H9 (cell line): ENCODE data around the gene KIF11. TPM values are rescaled to one million over a fixed set of nuclear protein-coding genes. Genes with fewer than 3 reads are reported as not detected.

Source experiments
- DNase-seq: peaks from one replicate; pipeline ENCODE4 v3.0.0-alpha.2; 2017
- H2AFZ ChIP-seq: one replicate; pipeline ENCODE4 v1.6.1; 2013; ENCODE audit warnings: mild to moderate bottlenecking, low read length, control low read depth, moderate library complexity
- H2AK5ac ChIP-seq: 2 replicates; pipeline ENCODE4 v1.6.1; 2013; ENCODE audit warnings: low read length, control low read depth, mixed read lengths; ENCODE audit not compliant: insufficient read length
- H2BK120ac ChIP-seq: one replicate; pipeline ENCODE4 v1.6.1; 2013; ENCODE audit warnings: low read depth, mild to moderate bottlenecking, low read length, control low read depth, inconsistent platforms; ENCODE audit not compliant: poor library complexity, severe bottlenecking
- H2BK12ac ChIP-seq: 2 replicates; pipeline ENCODE4 v1.6.1; 2013; ENCODE audit warnings: low read length, control low read depth, mixed read lengths, low read depth; ENCODE audit not compliant: insufficient read length
- H2BK15ac ChIP-seq: 2 replicates; pipeline ENCODE4 v1.6.1; 2013; ENCODE audit warnings: low read depth, low read length, control low read depth
- H2BK20ac ChIP-seq: one replicate; pipeline ENCODE4 v1.6.1; 2013; ENCODE audit warnings: low read depth, mild to moderate bottlenecking, low read length, control low read depth, inconsistent platforms; ENCODE audit not compliant: poor library complexity, severe bottlenecking
- H2BK5ac ChIP-seq: 2 replicates; pipeline ENCODE4 v1.6.1; 2013; ENCODE audit warnings: low read length, control low read depth, mixed read lengths; ENCODE audit not compliant: insufficient read length
- H3K14ac ChIP-seq: 2 replicates; pipeline ENCODE4 v1.6.1; 2013; ENCODE audit warnings: low read length, control low read depth; ENCODE audit not compliant: insufficient read depth
- H3K18ac ChIP-seq: 2 replicates; pipeline ENCODE4 v1.6.1; 2013; ENCODE audit warnings: low read depth, mild to moderate bottlenecking, mixed read lengths, low read length, control low read depth; ENCODE audit not compliant: insufficient read length
- H3K23ac ChIP-seq: 2 replicates; pipeline ENCODE4 v1.6.1; 2013; ENCODE audit warnings: low read length, control low read depth, mixed read lengths, low read depth; ENCODE audit not compliant: insufficient read length
- H3K23me2 ChIP-seq: 2 replicates; pipeline ENCODE4 v1.6.1; 2013; ENCODE audit warnings: low read depth, mild to moderate bottlenecking, mixed read lengths, low read length, control low read depth; ENCODE audit not compliant: insufficient read length, poor library complexity, severe bottlenecking
- H3K27ac ChIP-seq: 2 replicates; pipeline ENCODE4 v1.5.1; 2013; ENCODE audit warnings: low read length, control low read depth, mixed read lengths, low read depth; ENCODE audit not compliant: insufficient read length
- H3K27me3 ChIP-seq: 2 replicates; pipeline ENCODE4 v1.6.1; 2013; ENCODE audit warnings: low read length, control low read depth, inconsistent platforms; ENCODE audit not compliant: insufficient read depth
- H3K4ac ChIP-seq: 2 replicates; pipeline ENCODE4 v1.6.1; 2013; ENCODE audit warnings: low read depth, mild to moderate bottlenecking, control low read depth, inconsistent platforms, low read length, moderate library complexity
- H3K4me1 ChIP-seq: 2 replicates; pipeline ENCODE4 v1.6.1; 2013; ENCODE audit warnings: low read length, control low read depth, inconsistent platforms; ENCODE audit not compliant: insufficient read depth
- H3K4me2 ChIP-seq: 2 replicates; pipeline ENCODE4 v1.6.1; 2013; ENCODE audit warnings: low read length, control low read depth, mixed read lengths; ENCODE audit not compliant: insufficient read length, insufficient read depth
- H3K56ac ChIP-seq: 2 replicates; pipeline ENCODE4 v1.6.1; 2013; ENCODE audit warnings: low read depth, mild to moderate bottlenecking, mixed read lengths, low read length, control low read depth; ENCODE audit not compliant: insufficient read length
- H3K79me1 ChIP-seq: 2 replicates; pipeline ENCODE4 v1.6.1; 2013; ENCODE audit warnings: low read depth, mild to moderate bottlenecking, moderate library complexity, low read length, control low read depth, inconsistent platforms; ENCODE audit not compliant: insufficient read depth, poor library complexity, severe bottlenecking
- H3K79me2 ChIP-seq: 2 replicates; pipeline ENCODE4 v1.6.1; 2013; ENCODE audit warnings: low read length, control low read depth, inconsistent platforms; ENCODE audit not compliant: insufficient read depth
- H3K9ac ChIP-seq: 2 replicates; pipeline ENCODE4 v1.6.1; 2013; ENCODE audit warnings: low read length, control low read depth, mixed read lengths; ENCODE audit not compliant: insufficient read length; ENCODE audit errors: extremely low read depth
- H3K9me3 ChIP-seq: one replicate; pipeline ENCODE4 v1.6.1; 2013; ENCODE audit warnings: low read depth, low read length, inconsistent platforms; ENCODE audit not compliant: control insufficient read depth
- H3T11ph ChIP-seq: one replicate; pipeline ENCODE4 v1.6.1; 2013; ENCODE audit warnings: mild to moderate bottlenecking, low read length, control low read depth, inconsistent platforms
- H4K20me1 ChIP-seq: one replicate; pipeline ENCODE4 v1.6.1; 2013; ENCODE audit not compliant: control insufficient read depth, insufficient read length, insufficient read depth
- H4K5ac ChIP-seq: 2 replicates; pipeline ENCODE4 v1.6.1; 2013; ENCODE audit warnings: low read depth, mild to moderate bottlenecking, mixed read lengths, low read length, control low read depth; ENCODE audit not compliant: insufficient read length
- H4K8ac ChIP-seq: replicated peaks from 2 replicates; pipeline ENCODE4 v1.6.1; 2013; ENCODE audit warnings: low read length, control low read depth, mixed read lengths, low read depth; ENCODE audit not compliant: insufficient read length
- H4K91ac ChIP-seq: 2 replicates; pipeline ENCODE4 v1.6.1; 2013; ENCODE audit warnings: low read depth, mild to moderate bottlenecking, moderate library complexity, mixed read lengths, low read length, control low read depth; ENCODE audit not compliant: insufficient read length
- H3K27ac Mint-ChIP-seq, 3 experiments: 2 replicates in 2 of 3; 3 replicates in 1 of 3; pipeline ENCODE4 v1.8.0; 2020 to 2021; ENCODE audit warnings: mixed read lengths in 3 of 3, mild to moderate bottlenecking in 1 of 3, moderate library complexity in 1 of 3
- H3K27me3 Mint-ChIP-seq: 2 replicates; pipeline ENCODE4 v1.8.0; 2021; ENCODE audit warnings: low read depth, mild to moderate bottlenecking, moderate library complexity, mixed read lengths
- H3K36me3 Mint-ChIP-seq, 3 experiments: 2 replicates in 2 of 3; 3 replicates in 1 of 3; pipeline ENCODE4 v1.8.0; 2020 to 2021; ENCODE audit warnings: low read depth in 3 of 3, mixed read lengths in 3 of 3; ENCODE audit not compliant: insufficient read depth in 1 of 3
- H3K4me1 Mint-ChIP-seq, 2 experiments: 2 replicates each; pipeline ENCODE4 v1.8.0; 2020; ENCODE audit warnings: mixed read lengths in 2 of 2
- H3K4me3 Mint-ChIP-seq, 2 experiments: 2 replicates in 1 of 2; 3 replicates in 1 of 2; pipeline ENCODE4 v1.8.0; 2020 to 2021; ENCODE audit warnings: mild to moderate bottlenecking in 2 of 2, mixed read lengths in 2 of 2, moderate library complexity in 1 of 2
- H3K9me3 Mint-ChIP-seq, 2 experiments: 2 replicates in 1 of 2; 3 replicates in 1 of 2; pipeline ENCODE4 v1.8.0; 2020; ENCODE audit warnings: mild to moderate bottlenecking in 2 of 2, mixed read lengths in 2 of 2, moderate library complexity in 1 of 2
- WGBS: extraction: QIAGEN DNeasy Blood & Tissue Kit; methylation state at CpG from one replicate; pipeline ENCODE4 v1.1.7; 2013; ENCODE audit warnings: missing lambda C conversion rate, low lambda C conversion rate, mixed read lengths; ENCODE audit not compliant: insufficient read length; ENCODE audit errors: extremely low coverage; 5-methylcytosine and 5-hydroxymethylcytosine counted together
- total RNA-seq: library from RNA; stranded (reverse); gene quantifications from 2 replicates; pipeline ENCODE4 v1.2.1, GENCODE V29; 2021
- TF ChIP-seq, protein P1 (sequence below): fragments of 200-600 bp; sonication (generic); conservative IDR thresholded peaks from 3 replicates; pipeline ENCODE4 v1.8.0; 2021; ENCODE audit warnings: antibody characterized with exemption, mild to moderate bottlenecking

Gene KIF11
- total RNA-seq, 1 experiment from 2014 or later = 54.4 TPM

DNA sequence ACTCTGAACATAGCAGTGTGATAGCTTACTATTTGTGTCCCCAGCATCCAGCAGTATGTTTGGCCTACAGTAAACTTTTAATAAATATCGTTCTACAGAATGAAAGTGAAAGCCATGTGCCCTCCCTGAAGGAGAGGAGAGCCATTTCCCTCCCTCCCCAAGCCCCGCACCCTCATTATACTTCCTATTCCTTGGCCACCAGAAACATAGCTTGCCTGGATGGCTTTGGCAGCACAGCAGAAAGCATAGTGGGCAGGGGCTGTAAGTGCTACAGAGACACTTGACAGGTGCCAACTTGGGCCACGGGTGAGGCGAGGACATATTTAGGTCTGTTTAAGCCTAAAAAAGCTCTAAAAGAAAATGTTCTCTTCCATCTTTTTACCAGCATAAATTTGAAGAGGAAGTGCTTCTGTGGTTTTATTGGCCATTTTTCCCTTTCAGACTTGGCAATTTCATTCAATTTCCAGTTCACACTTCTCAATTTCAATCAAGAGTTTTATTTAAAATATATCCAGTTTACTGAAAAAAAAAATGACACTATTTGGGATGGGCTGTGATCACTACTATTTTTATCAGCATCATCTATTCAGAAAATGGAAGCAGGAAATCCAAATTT, 109.5 kb downstream of the KIF11 start:
- Histone ChIP-seq H2AFZ (no peak overlapping the region), H2BK12ac (no peak overlapping the region)
- peaks cover 7 to 10% of the 10 kb centered on the region in 2 experiments for H3K4me1 Mint-ChIP-seq

More for the DNA sequence above, 109.5 kb downstream of the KIF11 start:
- no peak overlapping the region for H2BK20ac ChIP-seq
- peaks cover 4% of the 10 kb centered on the region; the same call in 1 of the 2 replicates for H3K27me3 ChIP-seq
- no peak overlapping the region for H2BK15ac ChIP-seq
- no peak overlapping the region for H3K18ac ChIP-seq
- no peak overlapping the region for H3K9ac ChIP-seq
- H3K79me2 ChIP-seq = no peaks in the 10 kb centered on the region
- H3K4me2 ChIP-seq = no peak overlapping the region
- no peak overlapping the region for H3K56ac ChIP-seq
- Mint-ChIP-seq H3K36me3 (no peaks in the 10 kb centered on the region), H3K9me3 (no peaks in the 10 kb centered on the region; a peak in 1 of 5 replicates), H3K27ac (no peak overlapping the region), H3K27me3 (peaks cover 61% of the 10 kb centered on the region), H3K4me3 (no peak overlapping the region; a peak in 1 of 5 replicates)
- no peak overlapping the region for H3K4ac ChIP-seq
- peaks cover 4% of the 10 kb centered on the region for H3K23me2 ChIP-seq
- no peaks in the 10 kb centered on the region for H3K79me1 ChIP-seq
- no peak overlapping the region for H2BK120ac ChIP-seq
- no peaks in the 10 kb centered on the region for H3K9me3 ChIP-seq
- H3K14ac ChIP-seq = no peak overlapping the region
- no peak overlapping the region for H3T11ph ChIP-seq
- no peak overlapping the region for H2BK5ac ChIP-seq
- no CpG with 5 or more reads among the region's 4 CpGs for WGBS
- no peak overlapping the region for H4K91ac ChIP-seq
- TF ChIP-seq, protein P1, sequence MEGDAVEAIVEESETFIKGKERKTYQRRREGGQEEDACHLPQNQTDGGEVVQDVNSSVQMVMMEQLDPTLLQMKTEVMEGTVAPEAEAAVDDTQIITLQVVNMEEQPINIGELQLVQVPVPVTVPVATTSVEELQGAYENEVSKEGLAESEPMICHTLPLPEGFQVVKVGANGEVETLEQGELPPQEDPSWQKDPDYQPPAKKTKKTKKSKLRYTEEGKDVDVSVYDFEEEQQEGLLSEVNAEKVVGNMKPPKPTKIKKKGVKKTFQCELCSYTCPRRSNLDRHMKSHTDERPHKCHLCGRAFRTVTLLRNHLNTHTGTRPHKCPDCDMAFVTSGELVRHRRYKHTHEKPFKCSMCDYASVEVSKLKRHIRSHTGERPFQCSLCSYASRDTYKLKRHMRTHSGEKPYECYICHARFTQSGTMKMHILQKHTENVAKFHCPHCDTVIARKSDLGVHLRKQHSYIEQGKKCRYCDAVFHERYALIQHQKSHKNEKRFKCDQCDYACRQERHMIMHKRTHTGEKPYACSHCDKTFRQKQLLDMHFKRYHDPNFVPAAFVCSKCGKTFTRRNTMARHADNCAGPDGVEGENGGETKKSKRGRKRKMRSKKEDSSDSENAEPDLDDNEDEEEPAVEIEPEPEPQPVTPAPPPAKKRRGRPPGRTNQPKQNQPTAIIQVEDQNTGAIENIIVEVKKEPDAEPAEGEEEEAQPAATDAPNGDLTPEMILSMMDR = no peak
- H4K8ac ChIP-seq = no peak overlapping the region
- no peak overlapping the region for H4K5ac ChIP-seq
- no peak overlapping the region for H2AK5ac ChIP-seq
- DNase-seq = no peak
- no peak overlapping the region for H3K23ac ChIP-seq
- H3K4me1 ChIP-seq = no peaks in the 10 kb centered on the region
- no peaks in the 10 kb centered on the region for H4K20me1 ChIP-seq
- H3K27ac ChIP-seq = no peak overlapping the region

Other genes with a start within 250 kb of the KIF11 start
- gene IDE, start 19.0 kb upstream of the KIF11 start, total RNA-seq = 45.0 and 48.9 TPM in 2 replicates
- 1.8 and 2.2 TPM in 2 replicates for gene HHEX, start 96.8 kb downstream of the KIF11 start, total RNA-seq